HuH-7.5 (cell line): ENCODE data around the gene SHC1.

Source experiments
- DNase-seq: peaks from one replicate; pipeline ENCODE4 v3.0.0; 2011; ENCODE audit warnings: low spot score

SHC1 gene

GRCh38 chr1:154970631-154971340 lies at the start of gene SHC1:
SHC1 (minus strand) TSS chr1:154970747; CDS start chr1:154970526, 221 bp downstream.
- DNase-seq = peak; percentile 72

GRCh38 chr1:155019377-155020245 lies 49.1 kb upstream of the SHC1 start:
- no peak for DNase-seq

- DNase-seq = no peak
Measured at GRCh38 chr1:155018617-155019348, 48.2 kb upstream of the SHC1 start.

GRCh38 chr1:155017946-155018316 lies 47.4 kb upstream of the SHC1 start:
- no peak for DNase-seq

GRCh38 chr1:155017041-155017945 lies 46.7 kb upstream of the SHC1 start:
- DNase-seq = peak; percentile 87

GRCh38 chr1:155016231-155016831 lies 45.8 kb upstream of the SHC1 start:
- DNase-seq = no peak

GRCh38 chr1:155015527-155016230 lies 45.1 kb upstream of the SHC1 start:
- DNase-seq = no peak

GRCh38 chr1:155014709-155015508 lies 44.4 kb upstream of the SHC1 start:
- no peak for DNase-seq

- DNase-seq = no peak
Measured at GRCh38 chr1:155013632-155014031, 43.1 kb upstream of the SHC1 start.

GRCh38 chr1:155012776-155013602 lies 42.4 kb upstream of the SHC1 start:
- DNase-seq = no peak

GRCh38 chr1:155012026-155012546 lies 41.5 kb upstream of the SHC1 start:
- no peak for DNase-seq

GRCh38 chr1:155011437-155012025 lies 41.0 kb upstream of the SHC1 start:
- DNase-seq = no peak

GRCh38 chr1:155011004-155011416 lies 40.5 kb upstream of the SHC1 start:
- DNase-seq = no peak

GRCh38 chr1:155010211-155010918 lies 39.8 kb upstream of the SHC1 start:
- DNase-seq = no peak

- DNase-seq = no peak
Measured at GRCh38 chr1:155009742-155010141, 39.2 kb upstream of the SHC1 start.

- no peak for DNase-seq
Measured at GRCh38 chr1:155009221-155009711, 38.7 kb upstream of the SHC1 start.
